ENCODE measurements around the gene MPPED1.

The MPPED1 gene

GRCh38 chr22:43448048-43448447 lies 36.2 kb downstream of the MPPED1 start:
- no peak for DNase-seq (ENCODE audit: low read depth)

- no peak for DNase-seq (ENCODE audit: low read depth)
These were observed 37.5 kb downstream of the MPPED1 start for GRCh38 chr22:43449205-43449830.

GRCh38 chr22:43449831-43450225 lies 38.0 kb downstream of the MPPED1 start:
- no peak for DNase-seq (ENCODE audit: low read depth)

GRCh38 chr22:43451371-43452050 lies 39.7 kb downstream of the MPPED1 start:
- no peak for DNase-seq (ENCODE audit: low read depth)

GRCh38 chr22:43455846-43456245 lies 44.0 kb downstream of the MPPED1 start:
- DNase-seq (ENCODE audit: low read depth) = no peak

- DNase-seq (ENCODE audit: low read depth) = no peak
These were observed 45.2 kb downstream of the MPPED1 start for GRCh38 chr22:43457002-43457401.

GRCh38 chr22:43462701-43463100 lies 50.9 kb downstream of the MPPED1 start:
- no peak for DNase-seq (ENCODE audit: low read depth)

GRCh38 chr22:43464809-43465208 lies 53.0 kb downstream of the MPPED1 start:
- DNase-seq (ENCODE audit: low read depth) = no peak

GRCh38 chr22:43465291-43466015 lies 53.6 kb downstream of the MPPED1 start:
- DNase-seq (ENCODE audit: low read depth) = no peak

- no peak for DNase-seq (ENCODE audit: low read depth)
These were observed 54.9 kb downstream of the MPPED1 start for GRCh38 chr22:43466710-43467109.

- no peak for DNase-seq (ENCODE audit: low read depth)
These were observed 55.6 kb downstream of the MPPED1 start for GRCh38 chr22:43467216-43467940.

GRCh38 chr22:43470253-43470652 lies 58.4 kb downstream of the MPPED1 start:
- no peak for DNase-seq (ENCODE audit: low read depth)

GRCh38 chr22:43470941-43471585 lies 59.2 kb downstream of the MPPED1 start:
- DNase-seq (ENCODE audit: low read depth) = no peak

- DNase-seq (ENCODE audit: low read depth) = no peak
These were observed 59.9 kb downstream of the MPPED1 start for GRCh38 chr22:43471606-43472135.

GRCh38 chr22:43473031-43473430 lies 61.2 kb downstream of the MPPED1 start:
- DNase-seq (ENCODE audit: low read depth) = no peak

- DNase-seq (ENCODE audit: low read depth) = no peak
These were observed 61.6 kb downstream of the MPPED1 start for GRCh38 chr22:43473441-43473840.

GRCh38 chr22:43474161-43475101 lies 62.6 kb downstream of the MPPED1 start:
- DNase-seq (ENCODE audit: low read depth) = no peak

- DNase-seq (ENCODE audit: low read depth) = no peak
These were observed 63.8 kb downstream of the MPPED1 start for GRCh38 chr22:43475549-43476076.

- no peak for DNase-seq (ENCODE audit: low read depth)
These were observed 64.5 kb downstream of the MPPED1 start for GRCh38 chr22:43476341-43476740.

All from T-helper 22 cell (primary cell).